Retina (tissue), 1 donor: Measurements from ENCODE around the gene TMEM175.

ENCODE experiments used
- DNase-seq: peaks from one replicate; pipeline ENCODE4 v3.0.0-alpha.2; 2016

The TMEM175 gene

GRCh38 chr4:960636-961350 lies 28.5 kb downstream of the TMEM175 start:
- no peak for DNase-seq

DNA sequence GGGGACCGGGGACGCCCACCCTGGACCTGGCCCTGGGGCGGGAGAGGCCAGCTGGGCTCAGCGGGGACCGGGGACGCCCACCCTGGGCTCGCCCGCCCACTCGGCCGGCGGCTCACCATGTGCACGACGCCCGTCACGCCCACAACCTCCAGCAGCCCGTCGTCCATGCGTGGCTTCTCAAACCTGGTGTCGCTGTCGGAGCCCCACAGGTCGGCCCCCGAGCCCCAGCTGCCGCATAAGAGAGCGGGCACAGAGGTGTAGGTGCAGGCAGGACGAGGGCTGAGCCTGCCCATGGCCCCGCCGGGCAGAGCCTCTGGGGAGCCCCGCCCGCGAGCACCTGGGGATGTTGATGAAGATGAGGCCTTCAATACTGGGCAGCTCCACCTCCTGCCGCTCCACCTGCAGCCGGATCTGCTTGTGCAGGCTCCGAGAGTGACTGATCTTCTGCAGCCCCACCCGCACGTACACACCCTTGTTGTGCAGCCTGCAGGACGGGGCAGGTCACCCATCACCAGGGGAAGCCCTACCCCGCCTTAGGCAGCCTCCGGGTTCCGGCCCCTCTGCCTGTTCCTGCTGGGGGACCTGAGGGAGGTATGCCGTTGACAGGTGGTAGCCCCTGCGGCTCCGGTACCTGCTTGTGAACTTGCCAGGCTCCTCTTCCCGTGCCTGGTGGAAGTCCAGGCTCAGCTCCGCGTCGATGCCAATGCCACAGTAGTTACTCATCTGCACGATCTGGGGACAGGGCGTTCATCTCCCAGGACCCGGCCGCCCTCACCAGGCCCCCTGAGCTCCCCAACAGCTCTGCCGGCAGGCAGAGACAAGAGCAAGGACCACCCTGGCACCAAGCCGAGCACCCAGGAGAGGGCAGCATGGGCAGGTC lies 29.3 kb downstream of the TMEM175 start:
- DNase-seq: peak; percentile 4

DNA sequence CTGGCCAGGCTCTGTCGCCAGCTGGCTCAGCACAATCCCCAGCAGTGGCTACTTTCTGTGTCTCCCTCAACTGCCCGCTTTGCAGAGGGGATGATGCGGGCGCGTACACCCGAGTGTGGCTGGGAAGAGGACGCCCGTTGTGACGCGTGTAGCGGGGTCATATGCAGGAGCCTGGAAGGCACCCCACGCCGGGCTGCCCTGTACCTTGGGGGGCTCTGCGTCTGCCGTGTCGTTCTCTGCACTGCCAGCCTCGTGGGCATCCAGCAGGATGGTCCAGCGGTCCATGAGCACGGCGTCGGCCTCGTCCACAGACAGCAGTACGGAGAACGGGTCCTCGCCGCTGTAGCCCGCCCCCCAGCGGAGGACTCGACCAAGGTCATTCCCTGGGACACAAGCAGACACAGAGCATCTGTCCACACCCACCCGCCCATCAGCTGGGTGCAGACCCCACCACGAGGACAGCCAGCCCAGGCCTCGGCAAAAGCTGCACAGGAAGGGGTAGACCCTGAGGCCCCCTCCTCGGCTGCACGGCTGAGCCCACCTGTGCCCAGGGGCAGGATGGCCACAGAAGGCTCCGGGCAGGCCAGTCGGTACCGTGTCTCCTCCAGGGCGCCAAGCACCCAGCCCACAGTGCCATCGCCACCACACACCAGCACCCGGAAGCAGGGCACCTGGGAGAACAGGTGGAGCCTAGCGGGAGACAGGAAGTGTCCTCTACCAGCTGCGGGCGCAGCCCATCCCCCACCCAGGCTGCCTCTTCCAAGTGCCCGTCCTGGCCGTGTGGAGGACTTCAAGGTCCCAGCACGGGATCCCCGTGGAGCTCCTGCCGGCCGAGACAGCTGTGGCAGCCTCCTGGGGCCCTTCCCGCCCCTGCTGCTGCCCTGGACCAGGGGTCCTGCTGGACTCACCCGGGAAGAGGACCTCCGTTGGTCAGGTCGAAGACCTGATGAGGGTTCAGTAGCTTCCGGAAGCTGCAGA lies 30.3 kb downstream of the TMEM175 start:
- DNase-seq: no peak

- DNase-seq: peak; percentile 6
These were observed 31.3 kb downstream of the TMEM175 start for GRCh38 chr4:963276-964225.

GRCh38 chr4:964346-965025 lies 32.2 kb downstream of the TMEM175 start:
- peak; percentile 9 for DNase-seq

DNA sequence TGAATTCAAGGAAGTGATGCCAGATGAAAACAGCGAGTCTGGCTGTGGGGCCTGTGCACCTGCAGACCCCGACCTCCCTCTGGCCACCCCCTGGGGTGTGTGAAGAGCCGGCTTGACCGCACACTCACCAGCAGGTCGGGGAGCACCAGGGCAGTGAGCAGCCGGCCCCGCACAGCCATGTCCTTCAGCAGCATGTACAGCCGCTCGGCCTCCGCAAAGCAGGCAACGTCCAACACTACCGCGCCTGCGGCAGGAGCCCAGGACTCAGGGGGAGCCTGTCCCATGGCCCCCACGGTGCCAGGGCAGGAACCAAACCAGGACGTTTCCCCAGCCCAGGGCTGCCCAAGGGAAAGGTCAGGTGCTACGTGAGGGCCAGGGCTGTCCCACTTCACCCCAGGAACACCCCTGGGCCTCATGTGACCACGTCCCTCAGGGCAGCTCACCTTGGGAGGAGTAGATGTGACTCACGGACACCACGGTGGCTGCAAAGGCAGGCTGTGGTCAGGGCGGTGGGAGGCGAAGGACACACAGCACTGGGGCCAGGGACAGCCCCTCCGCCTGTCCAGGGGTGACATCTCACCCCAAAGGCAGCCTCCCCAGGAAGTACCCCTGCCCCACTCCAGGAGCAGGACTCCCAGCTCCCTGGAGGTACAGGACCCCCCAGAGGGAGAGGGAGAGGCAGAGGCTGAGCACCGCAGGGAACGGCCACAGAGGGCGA lies 32.9 kb downstream of the TMEM175 start:
- peak; percentile 2 for DNase-seq

DNA sequence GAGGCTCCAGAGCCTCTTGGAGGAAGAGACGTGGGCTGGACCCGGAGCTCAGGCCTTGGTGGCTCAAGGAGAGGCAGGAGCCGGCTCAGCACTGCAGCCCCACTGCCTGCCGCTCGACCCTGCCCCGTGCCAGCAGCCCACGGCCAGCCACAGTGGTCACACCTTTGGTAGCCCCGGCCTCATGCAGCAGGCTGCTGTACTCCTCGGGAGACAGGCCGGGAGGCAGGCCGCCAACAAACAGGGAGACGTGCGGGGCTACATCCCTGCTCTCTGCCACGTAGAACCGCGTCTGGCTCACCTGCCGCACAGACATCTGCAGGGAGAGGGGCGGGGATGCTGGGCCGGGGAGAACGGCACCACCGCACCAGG lies 33.5 kb downstream of the TMEM175 start:
- DNase-seq: peak; percentile 2

DNA sequence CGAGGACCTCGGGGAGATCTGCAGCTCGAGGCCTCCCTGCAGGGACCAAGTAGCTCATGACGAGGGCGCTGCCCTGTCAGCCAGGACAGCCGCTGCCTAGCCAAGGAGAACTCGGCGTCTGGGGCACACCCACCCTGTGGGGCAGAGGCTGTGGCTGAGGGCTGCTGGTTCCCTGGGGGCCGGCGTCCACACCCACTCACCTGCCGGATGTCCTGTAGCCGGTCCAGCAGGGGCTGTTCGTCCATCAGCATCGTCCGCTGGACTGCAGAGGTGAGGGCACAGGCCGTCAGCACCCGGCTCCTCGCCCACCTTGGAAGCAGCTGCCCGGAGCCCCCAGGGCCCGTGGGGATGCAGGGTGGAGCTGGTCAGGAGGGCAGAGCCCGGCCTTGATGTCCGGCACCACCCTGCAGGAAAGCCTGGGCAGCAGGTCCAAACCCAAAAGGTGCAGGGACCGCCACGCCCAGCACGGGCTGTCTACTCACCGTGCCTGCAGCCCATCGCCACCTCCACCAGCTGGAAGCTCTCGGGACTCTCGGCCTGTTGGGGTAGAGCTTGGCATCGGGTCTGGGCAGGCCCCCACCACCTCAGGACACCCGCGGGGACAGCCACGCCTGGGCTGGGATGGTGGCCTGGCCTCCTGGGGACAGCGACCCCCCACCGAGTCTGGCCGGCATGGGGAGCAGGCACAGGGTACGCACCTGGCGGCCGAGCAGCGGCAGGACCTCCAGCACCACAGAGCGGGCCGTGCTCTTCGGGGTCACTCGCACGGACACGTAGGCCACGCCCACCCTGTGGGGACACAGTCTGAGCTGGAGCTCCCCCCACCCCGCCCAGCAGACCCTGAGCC lies 34.2 kb downstream of the TMEM175 start:
- DNase-seq: peak; percentile 7

DNA sequence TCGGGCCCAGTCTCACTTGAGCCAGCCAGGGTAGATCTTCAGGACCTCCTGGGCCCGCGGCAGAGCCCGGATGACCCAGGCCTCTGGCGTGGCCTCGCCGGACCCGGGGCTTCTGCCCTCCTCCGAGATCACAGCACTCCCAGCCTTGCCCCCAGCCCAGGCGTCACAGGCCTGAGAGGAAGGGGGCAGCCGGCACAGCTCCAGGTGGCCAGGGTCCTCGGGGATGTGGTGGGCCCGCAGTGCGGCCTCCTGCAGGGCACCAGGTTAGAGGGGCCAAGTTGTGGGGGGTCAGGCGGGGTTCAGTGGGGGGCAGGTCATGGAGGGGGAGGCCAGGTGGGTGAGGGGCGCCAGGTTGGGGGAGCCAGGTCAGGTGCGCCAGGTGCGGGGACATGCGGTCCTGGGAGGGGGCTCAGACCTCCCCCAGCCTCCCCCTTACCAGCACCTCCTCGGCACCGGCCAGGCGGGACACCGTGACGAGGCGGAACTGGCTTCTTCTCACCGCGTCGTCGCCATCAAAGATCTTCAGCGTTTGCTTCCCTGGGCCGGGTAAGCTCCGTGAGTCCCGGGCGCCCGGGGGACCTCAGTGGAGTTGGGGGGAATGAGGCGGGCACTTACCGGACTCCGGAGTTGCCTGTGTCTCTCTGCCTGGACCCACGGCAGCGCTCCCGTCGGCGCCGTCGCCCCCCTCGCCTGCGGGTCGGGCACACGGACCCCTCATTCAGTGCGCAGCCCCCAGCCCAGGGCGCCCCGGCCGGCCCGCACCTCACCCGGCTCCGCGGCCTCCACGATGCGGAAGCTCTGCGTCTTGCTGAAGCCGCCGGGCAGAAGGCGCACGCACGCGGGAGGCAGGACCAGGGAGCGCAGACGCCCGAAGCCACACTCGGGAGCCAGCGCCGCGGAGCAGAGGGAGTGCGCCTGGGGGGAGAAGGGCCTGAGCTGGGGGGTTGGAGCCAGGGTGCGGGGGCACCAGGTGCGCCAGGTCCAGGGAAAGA lies 35.1 kb downstream of the TMEM175 start:
- DNase-seq: peak; percentile 48

DNA sequence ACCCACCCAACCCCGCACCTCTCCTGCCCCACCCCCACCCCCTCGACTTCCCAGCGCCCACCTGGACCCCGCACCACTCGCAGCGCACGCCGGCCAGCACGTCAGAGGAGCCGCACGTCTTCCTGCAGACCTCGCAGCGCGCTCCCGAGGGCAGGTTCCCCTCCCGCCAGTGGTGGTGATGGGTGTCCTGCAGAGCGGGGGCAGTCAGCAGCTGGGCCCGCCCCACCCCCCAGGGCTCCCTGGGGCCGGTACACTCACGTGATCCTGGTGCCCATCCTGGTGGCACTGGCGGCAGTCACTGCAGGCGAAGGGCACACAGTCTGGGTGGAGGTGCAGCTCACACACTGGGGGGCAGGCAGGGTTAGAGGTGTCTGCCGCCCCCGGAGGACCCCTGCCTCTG lies 36.0 kb downstream of the TMEM175 start:
- DNase-seq: peak; percentile 17

DNA sequence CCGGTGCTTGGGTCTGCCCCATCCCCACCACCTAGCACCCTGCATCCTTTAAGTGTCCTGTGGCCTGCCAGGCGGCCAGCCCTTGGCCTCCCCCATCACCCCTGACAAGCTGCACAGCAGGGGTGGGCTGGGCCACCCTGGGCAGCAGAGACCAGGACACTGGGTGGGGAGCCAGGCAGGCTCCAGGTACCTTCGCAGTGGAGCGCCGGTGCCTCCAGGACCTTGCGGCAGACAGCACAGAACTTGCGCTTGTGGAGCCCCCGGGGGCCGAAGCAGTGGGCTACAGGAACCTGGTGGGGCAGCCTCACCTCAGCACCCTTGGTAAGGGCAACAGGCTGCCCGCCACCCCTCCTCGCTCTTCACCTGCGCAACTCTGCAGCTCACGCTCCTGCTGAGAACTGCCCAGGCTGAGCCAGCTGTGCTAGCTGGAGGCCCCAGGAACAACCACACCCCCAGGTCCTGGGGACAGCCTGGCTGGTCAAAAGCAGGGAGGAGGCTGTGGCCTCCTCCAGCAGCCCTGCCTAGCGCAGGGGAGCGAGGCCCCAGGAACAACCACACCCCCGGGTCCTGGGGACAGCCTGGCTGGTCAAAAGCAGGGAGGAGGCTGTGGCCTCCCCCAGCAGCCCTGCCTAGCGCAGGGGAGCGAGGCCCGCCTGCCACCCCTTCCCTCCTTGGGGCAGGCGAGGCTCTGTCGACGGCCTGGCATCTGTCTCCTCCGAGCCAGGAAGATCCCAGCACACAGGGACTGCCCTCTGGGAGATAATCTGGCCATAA lies 36.5 kb downstream of the TMEM175 start:
- no peak for DNase-seq

- DNase-seq: no peak
These were observed 37.9 kb downstream of the TMEM175 start for GRCh38 chr4:970046-970745.

- no peak for DNase-seq
These were observed 38.7 kb downstream of the TMEM175 start for GRCh38 chr4:970854-971520.

GRCh38 chr4:971666-972500 lies 39.6 kb downstream of the TMEM175 start:
- DNase-seq: no peak
